Endothelial cell (in vitro differentiated cells): ENCODE data around the gene IST1. TPM values are rescaled to one million over a fixed set of nuclear protein-coding genes. Genes with fewer than 3 reads are reported as not detected.
A peak's percentile ranks its signal among the peaks of the same experiment; 100 is the strongest.

Experiments used
- DNase-seq: peaks from one replicate; pipeline ENCODE4 v3.0.0; 2021; ENCODE audit warnings: low spot score
- H3K27ac Mint-ChIP-seq: one replicate; pipeline ENCODE4 v1.8.0; 2021; ENCODE audit warnings: mixed read lengths, inconsistent platforms; ENCODE audit not compliant: unreplicated experiment
- H3K27me3 Mint-ChIP-seq: one replicate; pipeline ENCODE4 v1.8.0; 2021; ENCODE audit warnings: mild to moderate bottlenecking, moderate library complexity, mixed read lengths, inconsistent platforms; ENCODE audit not compliant: unreplicated experiment
- H3K36me3 Mint-ChIP-seq: one replicate; pipeline ENCODE4 v1.8.0; 2021; ENCODE audit warnings: mild to moderate bottlenecking, low read depth, mixed read lengths, inconsistent platforms; ENCODE audit not compliant: unreplicated experiment
- H3K4me1 Mint-ChIP-seq: one replicate; pipeline ENCODE4 v1.8.0; 2021; ENCODE audit warnings: mild to moderate bottlenecking, mixed read lengths, inconsistent platforms; ENCODE audit not compliant: unreplicated experiment
- H3K4me3 Mint-ChIP-seq: one replicate; pipeline ENCODE4 v1.8.0; 2021; ENCODE audit warnings: mild to moderate bottlenecking, mixed read lengths, inconsistent platforms; ENCODE audit not compliant: unreplicated experiment
- H3K9me3 Mint-ChIP-seq: one replicate; pipeline ENCODE4 v1.8.0; 2021; ENCODE audit warnings: mixed read lengths, inconsistent platforms; ENCODE audit not compliant: unreplicated experiment
- CTCF ChIP-seq: fragments of 200-600 bp; sonication (generic); IDR thresholded peaks from one replicate; pipeline ENCODE4 v1.5.0; 2021; ENCODE audit warnings: antibody characterized with exemption; ENCODE audit not compliant: unreplicated experiment
- total RNA-seq: library from RNA; stranded (reverse); fragmentation: NEBNext Ultra II Directional; extraction: Animal tissue kit (Norgen Biotek cat#: 25700); gene quantifications from one replicate; pipeline ENCODE4 v1.2.1, GENCODE V29; 2021; ENCODE audit not compliant: unreplicated experiment

Gene IST1
- total RNA-seq, 1 donor from 2014 or later: 247 TPM

- H3K27ac Mint-ChIP-seq: peak overlapping the region; percentile 57
- no peaks in the 10 kb centered on the region for H3K27me3 Mint-ChIP-seq
- no peaks in the 10 kb centered on the region for H3K9me3 Mint-ChIP-seq
- H3K4me3 Mint-ChIP-seq: peak overlapping the region; percentile 42
- DNase-seq: no peak
- TF ChIP-seq CTCF: no peak
- H3K4me1 Mint-ChIP-seq: peaks cover 41% of the 10 kb centered on the region
- peaks cover 67% of the 10 kb centered on the region for H3K36me3 Mint-ChIP-seq
Observed at GRCh38 chr16:71923941-71924690, 28.8 kb downstream of the IST1 start.

GRCh38 chr16:71924710-71925109 is 29.4 kb downstream of the IST1 start:
- Mint-ChIP-seq H3K36me3 (peaks cover 65% of the 10 kb centered on the region), H3K27me3 (no peaks in the 10 kb centered on the region), H3K4me1 (peaks cover 38% of the 10 kb centered on the region), H3K4me3 (peak overlapping the region; percentile 42), H3K9me3 (no peaks in the 10 kb centered on the region), H3K27ac (peak overlapping the region; percentile 57)
- no peak for DNase-seq
- no peak for TF ChIP-seq CTCF

- peaks cover 32% of the 10 kb centered on the region for H3K4me1 Mint-ChIP-seq
- H3K4me3 Mint-ChIP-seq: peak overlapping the region; percentile 22
- H3K9me3 Mint-ChIP-seq: no peaks in the 10 kb centered on the region
- DNase-seq: no peak
- H3K27ac Mint-ChIP-seq: no peak overlapping the region
- H3K27me3 Mint-ChIP-seq: no peaks in the 10 kb centered on the region
- TF ChIP-seq CTCF: no peak
- peaks cover 45% of the 10 kb centered on the region for H3K36me3 Mint-ChIP-seq
Observed at GRCh38 chr16:71927383-71927782, 32.1 kb downstream of the IST1 start.

GRCh38 chr16:71927787-71928186 is 32.5 kb downstream of the IST1 start:
- DNase-seq: no peak
- H3K27me3 Mint-ChIP-seq: no peaks in the 10 kb centered on the region
- H3K4me1 Mint-ChIP-seq: peaks cover 28% of the 10 kb centered on the region
- H3K36me3 Mint-ChIP-seq: peaks cover 41% of the 10 kb centered on the region
- peak overlapping the region; percentile 22 for H3K4me3 Mint-ChIP-seq
- no peaks in the 10 kb centered on the region for H3K9me3 Mint-ChIP-seq
- no peak overlapping the region for H3K27ac Mint-ChIP-seq
- TF ChIP-seq CTCF: no peak

GRCh38 chr16:71929048-71929447 is 33.7 kb downstream of the IST1 start:
- peaks cover 21% of the 10 kb centered on the region for H3K4me1 Mint-ChIP-seq
- no peak for TF ChIP-seq CTCF
- no peaks in the 10 kb centered on the region for H3K9me3 Mint-ChIP-seq
- H3K36me3 Mint-ChIP-seq: peaks cover 33% of the 10 kb centered on the region
- no peak for DNase-seq
- peaks cover 3% of the 10 kb centered on the region for H3K27me3 Mint-ChIP-seq
- no peak overlapping the region for H3K4me3 Mint-ChIP-seq
- H3K27ac Mint-ChIP-seq: no peak overlapping the region
